ENCODE data around the gene WDR7. TPM values are rescaled to one million over a fixed set of nuclear protein-coding genes. Genes with fewer than 3 reads are reported as not detected.

Gene WDR7
- total and polyA plus RNA-seq, 9 of the 15 experiments (the other 6 are each of a cell fraction or from before 2014, with no cell fraction given), result 1.4 to 9.4 (median 5.3) TPM

DNA sequence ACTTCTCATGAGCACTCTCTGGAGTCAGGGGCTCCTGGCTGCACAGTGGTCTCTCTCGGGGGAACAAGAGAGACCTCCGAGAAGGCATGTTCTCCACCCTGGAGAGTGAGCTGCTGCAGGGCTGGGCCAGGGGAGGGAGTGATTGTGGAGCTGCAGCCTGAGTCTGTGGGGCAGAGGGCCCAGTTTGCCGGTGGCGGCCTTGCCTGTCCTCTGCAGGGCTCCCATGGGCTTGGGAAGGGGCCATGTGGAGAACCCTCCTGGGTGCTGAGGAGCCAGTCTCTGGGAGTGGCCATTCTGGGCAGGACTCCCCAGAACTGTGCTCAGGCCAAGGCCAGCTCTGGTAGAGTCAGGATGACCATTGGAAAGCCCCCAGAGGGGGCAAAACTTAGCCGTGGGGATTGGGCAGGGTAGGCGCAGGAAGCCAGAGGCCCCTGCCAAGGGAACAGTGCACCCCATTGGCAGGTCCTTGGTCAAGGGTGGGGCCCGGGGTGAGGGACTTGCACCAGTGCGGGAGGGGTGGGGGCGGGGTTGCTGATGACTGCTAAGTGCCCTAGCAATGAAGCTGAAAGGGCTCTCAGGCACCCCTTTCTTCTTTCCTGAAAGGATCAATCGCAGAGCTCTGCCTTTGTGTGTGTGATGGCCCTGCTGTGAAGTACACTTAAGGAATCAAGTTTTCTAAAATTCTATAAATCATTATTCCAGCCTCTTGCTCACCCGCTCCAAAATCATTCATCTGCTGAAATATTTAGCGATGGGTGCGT is 426.0 kb downstream of the WDR7 start:
- in situ Hi-C loops (cut with MboI), result no loop called here
- H2AFZ ChIP-seq (ENCODE audit: low read depth, low read length), result no peak overlapping the region
- TF ChIP-seq SRSF1 (IDR thresholded peaks at IDR 0.05; ENCODE audit: low read depth, low read length) (no peak), CBX1 (IDR thresholded peaks at IDR 0.05; ENCODE audit: low read depth) (no peak), TBL1XR1 (IDR thresholded peaks at IDR 0.05; ENCODE audit: low read length in 2 of 2) (no peak), ILF3 (IDR thresholded peaks at IDR 0.05; ENCODE audit: borderline replicate concordance) (no peak), IRF2 (CRISPR knock-in tag; IDR thresholded peaks at IDR 0.05) (no peak), CC2D1A (IDR thresholded peaks at IDR 0.05) (no peak), BRD9 (IDR thresholded peaks at IDR 0.05; ENCODE audit: low read depth, partially characterized antibody) (no peak), CBFA2T3 (IDR thresholded peaks at IDR 0.05) (no peak), ZNF3 (CRISPR knock-in tag; IDR thresholded peaks at IDR 0.05) (no peak), ATF7 (IDR thresholded peaks at IDR 0.05) (no peak), TSC22D4 (tag; IDR thresholded peaks at IDR 0.05) (no peak)
- TF ChIP-seq, protein P1, sequence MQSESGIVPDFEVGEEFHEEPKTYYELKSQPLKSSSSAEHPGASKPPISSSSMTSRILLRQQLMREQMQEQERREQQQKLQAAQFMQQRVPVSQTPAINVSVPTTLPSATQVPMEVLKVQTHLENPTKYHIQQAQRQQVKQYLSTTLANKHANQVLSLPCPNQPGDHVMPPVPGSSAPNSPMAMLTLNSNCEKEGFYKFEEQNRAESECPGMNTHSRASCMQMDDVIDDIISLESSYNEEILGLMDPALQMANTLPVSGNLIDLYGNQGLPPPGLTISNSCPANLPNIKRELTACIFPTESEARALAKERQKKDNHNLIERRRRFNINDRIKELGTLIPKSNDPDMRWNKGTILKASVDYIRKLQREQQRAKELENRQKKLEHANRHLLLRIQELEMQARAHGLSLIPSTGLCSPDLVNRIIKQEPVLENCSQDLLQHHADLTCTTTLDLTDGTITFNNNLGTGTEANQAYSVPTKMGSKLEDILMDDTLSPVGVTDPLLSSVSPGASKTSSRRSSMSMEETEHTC (IDR thresholded peaks at IDR 0.05), result no peak
- TF ChIP-seq, protein P2, sequence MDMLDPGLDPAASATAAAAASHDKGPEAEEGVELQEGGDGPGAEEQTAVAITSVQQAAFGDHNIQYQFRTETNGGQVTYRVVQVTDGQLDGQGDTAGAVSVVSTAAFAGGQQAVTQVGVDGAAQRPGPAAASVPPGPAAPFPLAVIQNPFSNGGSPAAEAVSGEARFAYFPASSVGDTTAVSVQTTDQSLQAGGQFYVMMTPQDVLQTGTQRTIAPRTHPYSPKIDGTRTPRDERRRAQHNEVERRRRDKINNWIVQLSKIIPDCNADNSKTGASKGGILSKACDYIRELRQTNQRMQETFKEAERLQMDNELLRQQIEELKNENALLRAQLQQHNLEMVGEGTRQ (CRISPR knock-in tag; IDR thresholded peaks at IDR 0.05), result no peak
- TF ChIP-seq, protein P3, sequence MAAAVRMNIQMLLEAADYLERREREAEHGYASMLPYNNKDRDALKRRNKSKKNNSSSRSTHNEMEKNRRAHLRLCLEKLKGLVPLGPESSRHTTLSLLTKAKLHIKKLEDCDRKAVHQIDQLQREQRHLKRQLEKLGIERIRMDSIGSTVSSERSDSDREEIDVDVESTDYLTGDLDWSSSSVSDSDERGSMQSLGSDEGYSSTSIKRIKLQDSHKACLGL (CRISPR knock-in tag; IDR thresholded peaks at IDR 0.05; ENCODE audit: borderline replicate concordance, poor library complexity, severe bottlenecking), result no peak
- H3K27me3 ChIP-seq (ENCODE audit: control insufficient read depth in 2 of 2, insufficient read depth in 2 of 2, low read length in 2 of 2), result peaks cover 5 to 23% of the 10 kb centered on the region in 2 experiments; a peak in 4 of 5 replicates
- BruUV-seq (replicated peaks), result no TSS peak
- no peak for FAIRE-seq
- intact Hi-C loops (cut with micrococcal nuclease), result no loop called here
- CTCF ChIA-PET (ENCODE audit: low intra/inter-chr PET ratio), result no interaction called here
- no peak overlapping the region for H3K4me2 ChIP-seq (ENCODE audit: insufficient read depth, low read length)
- no peaks in the 10 kb centered on the region for H3K9me1 ChIP-seq (ENCODE audit: control insufficient read depth, insufficient read depth, low read length)
- H3K4me1 ChIP-seq (replicated peaks in 1 of 2; ENCODE audit: control insufficient read depth in 2 of 2, insufficient read depth in 2 of 2, low read length in 2 of 2), result no peaks in the 10 kb centered on the region
- no peaks in the 10 kb centered on the region for H3K79me2 ChIP-seq (ENCODE audit: control insufficient read depth, insufficient read depth, low read length)
- no peaks in the 10 kb centered on the region for H3K9me3 ChIP-seq (replicated peaks; ENCODE audit: control insufficient read depth, insufficient read depth, low read depth, low read length)
- 4% methylated on average over 7 of the region's 13 CpGs for WGBS (ENCODE audit: insufficient coverage, low coverage, missing lambda C conversion rate)
- H3K9ac ChIP-seq (ENCODE audit: insufficient read depth in 1 of 2, low read depth in 2 of 2, low read length in 2 of 2), result no peak overlapping the region
- H3K4me3 ChIP-seq, result no peak overlapping the region
- H3K36me3 ChIP-seq (ENCODE audit: control insufficient read depth, insufficient read depth, low read length), result no peaks in the 10 kb centered on the region
- H4K20me1 ChIP-seq (replicated peaks; ENCODE audit: control insufficient read depth, insufficient read depth, low read length), result no peaks in the 10 kb centered on the region
- no peak for DNase-seq (ENCODE audit: extremely low read depth in 1 of 4, low spot score in 3 of 4)
- POLR2A ChIA-PET, result no interaction called here
- no peak for ATAC-seq
- no peak overlapping the region for H3K27ac ChIP-seq (ENCODE audit: extremely low read depth, low read depth, low read length)

Data from K562 (cell line).